ENCODE measurements around the gene SPCS2. TPM values are rescaled to one million over a fixed set of nuclear protein-coding genes. Genes with fewer than 3 reads are reported as not detected.

The SPCS2 gene
- total RNA-seq, 1 donor from 2014 or later: 178 TPM

- intact Hi-C loops (cut with DNase I): no loop called here
- no peaks in the 10 kb centered on the region for H3K9me3 ChIP-seq
- TF ChIP-seq CTCF (IDR thresholded peaks at IDR 0.05): no peak
- no peaks in the 10 kb centered on the region for H3K4me1 ChIP-seq
- H3K27ac ChIP-seq: no peak overlapping the region
- DNase-seq (no peak), ATAC-seq (no peak)
- peaks cover 27% of the 10 kb centered on the region for H3K36me3 ChIP-seq
- no peak overlapping the region for H3K4me3 ChIP-seq
- no peaks in the 10 kb centered on the region for H3K27me3 ChIP-seq
Observed at GRCh38 chr11:74923125-74923524, 25.9 kb upstream of the SPCS2 start.

GRCh38 chr11:74925281-74925680, 23.8 kb upstream of the SPCS2 start:
- ATAC-seq: no peak
- intact Hi-C loops (cut with DNase I): no loop called here
- TF ChIP-seq CTCF (IDR thresholded peaks at IDR 0.05): no peak
- no peak overlapping the region for H3K4me3 ChIP-seq
- no peaks in the 10 kb centered on the region for H3K4me1 ChIP-seq
- no peaks in the 10 kb centered on the region for H3K9me3 ChIP-seq
- H3K27ac ChIP-seq: no peak overlapping the region
- peaks cover 15% of the 10 kb centered on the region for H3K36me3 ChIP-seq
- DNase-seq: no peak
- H3K27me3 ChIP-seq: no peaks in the 10 kb centered on the region

GRCh38 chr11:74926304-74927030, 22.6 kb upstream of the SPCS2 start:
- H3K27ac ChIP-seq: no peak overlapping the region
- no peaks in the 10 kb centered on the region for H3K4me1 ChIP-seq
- ATAC-seq (no peak), DNase-seq (no peak)
- no peak for TF ChIP-seq CTCF (IDR thresholded peaks at IDR 0.05)
- H3K27me3 ChIP-seq: no peaks in the 10 kb centered on the region
- peaks cover 5% of the 10 kb centered on the region for H3K36me3 ChIP-seq
- no peak overlapping the region for H3K4me3 ChIP-seq
- no peaks in the 10 kb centered on the region for H3K9me3 ChIP-seq
- intact Hi-C loops (cut with DNase I): no loop called here

GRCh38 chr11:74927496-74927895, 21.6 kb upstream of the SPCS2 start:
- Histone ChIP-seq H3K27me3 (no peaks in the 10 kb centered on the region), H3K36me3 (peaks cover 6% of the 10 kb centered on the region), H3K4me1 (no peaks in the 10 kb centered on the region), H3K27ac (no peak overlapping the region), H3K4me3 (no peak overlapping the region), H3K9me3 (no peaks in the 10 kb centered on the region)
- intact Hi-C loops (cut with DNase I): no loop called here
- TF ChIP-seq CTCF (IDR thresholded peaks at IDR 0.05): no peak
- no peak for ATAC-seq
- DNase-seq: no peak

GRCh38 chr11:74929431-74930363, 19.4 kb upstream of the SPCS2 start:
- Histone ChIP-seq H3K9me3 (no peaks in the 10 kb centered on the region), H3K27ac (no peak overlapping the region), H3K4me3 (no peak overlapping the region), H3K27me3 (no peaks in the 10 kb centered on the region), H3K36me3 (peaks cover 27% of the 10 kb centered on the region), H3K4me1 (no peaks in the 10 kb centered on the region)
- intact Hi-C loops (cut with DNase I): loop anchor here (5.0 to 10.0 kb wide), 2 partner anchors 105 to 318 kb away; no protein-coding TSS in a partner anchor
- peak; percentile 90 for TF ChIP-seq CTCF (IDR thresholded peaks at IDR 0.05)
- ATAC-seq: peak; percentile 93
- DNase-seq: no peak
